ENCODE results near the gene COL17A1. TPM values are rescaled to one million over a fixed set of nuclear protein-coding genes. Genes with fewer than 3 reads are reported as not detected.

The COL17A1 gene
- total RNA-seq, 1 experiment from 2014 or later = 0.26 TPM

DNA sequence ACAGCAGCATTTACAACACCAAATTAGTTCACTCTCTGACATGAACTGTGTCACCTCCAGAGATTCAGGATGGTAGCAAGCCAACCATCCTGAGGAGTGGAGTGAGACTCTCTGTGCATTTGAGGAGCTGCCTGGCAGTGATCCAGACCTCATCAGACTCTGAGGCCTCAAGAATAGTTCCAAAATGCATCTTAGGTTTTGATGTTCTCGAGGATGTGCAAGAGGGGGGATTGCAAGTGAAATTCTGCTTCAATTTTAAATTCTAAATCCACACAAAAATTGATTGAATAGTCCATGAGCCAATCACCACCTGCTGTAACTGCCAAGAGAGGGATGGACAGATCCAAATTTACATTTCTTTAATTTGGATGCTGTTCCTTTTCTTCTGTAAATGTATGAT is 69.0 kb downstream of the COL17A1 start:
- no TSS peak for BruUV-seq (replicated peaks)
- H3K27me3 ChIP-seq (ENCODE audit: control insufficient read depth, insufficient read depth, low read length) = no peaks in the 10 kb centered on the region
- in situ Hi-C loops (cut with HindIII; ENCODE audit: low pct_unique_long_range_greater_than_20kb, low sequenced_read_pairs) = no loop called here
- peaks cover 25% of the 10 kb centered on the region for H3K36me3 ChIP-seq (ENCODE audit: control insufficient read depth, insufficient read depth, low read length)
- no peak overlapping the region for H3K27ac ChIP-seq (ENCODE audit: low read length)
- no peak overlapping the region for H3K4me3 ChIP-seq (ENCODE audit: low read depth in 2 of 2, low read length in 2 of 2)
- CTCF ChIA-PET = no interaction called here
- ATAC-seq (no peak), DNase-seq (ENCODE audit: low read depth, low spot score) (no peak)
- TF ChIP-seq TCF7L2 (IDR thresholded peaks at IDR 0.05; ENCODE audit: low read depth, low read length) = no peak
- TF ChIP-seq POLR2AphosphoS5 (IDR thresholded peaks at IDR 0.05; ENCODE audit: low read depth, low read length) = no peak
- TF ChIP-seq CTCF (IDR thresholded peaks at IDR 0.05) = no peak
- no peak for TF ChIP-seq SIN3A (IDR thresholded peaks at IDR 0.05; ENCODE audit: borderline replicate concordance, insufficient read depth, low read depth, low read length)
- TF ChIP-seq REST (IDR thresholded peaks at IDR 0.05; ENCODE audit: insufficient read depth in 1 of 2, low read depth in 2 of 2, low read length in 1 of 2) = no peak
- POLR2A ChIA-PET = no interaction called here
- H3K9me3 ChIP-seq (ENCODE audit: control insufficient read depth, insufficient read depth, low read depth, low read length) = no peaks in the 10 kb centered on the region
- H3K4me1 ChIP-seq (ENCODE audit: control insufficient read depth, insufficient read depth, low read length) = no peaks in the 10 kb centered on the region
- intact Hi-C loops (cut with micrococcal nuclease; ENCODE audit: unreplicated experiment) = no loop called here

GRCh38 chr10:104014176-104014575 is 71.5 kb downstream of the COL17A1 start:
- intact Hi-C loops (cut with micrococcal nuclease; ENCODE audit: unreplicated experiment) (no loop called here), in situ Hi-C loops (cut with HindIII; ENCODE audit: low pct_unique_long_range_greater_than_20kb, low sequenced_read_pairs) (no loop called here)
- CTCF ChIA-PET = no interaction called here
- no peak overlapping the region for H3K4me3 ChIP-seq (ENCODE audit: low read depth in 2 of 2, low read length in 2 of 2)
- TF ChIP-seq CTCF (IDR thresholded peaks at IDR 0.05) (no peak), SIN3A (IDR thresholded peaks at IDR 0.05; ENCODE audit: borderline replicate concordance, insufficient read depth, low read depth, low read length) (no peak), TCF7L2 (IDR thresholded peaks at IDR 0.05; ENCODE audit: low read depth, low read length) (no peak)
- no peak for ATAC-seq
- no peaks in the 10 kb centered on the region for H3K27me3 ChIP-seq (ENCODE audit: control insufficient read depth, insufficient read depth, low read length)
- no peak for DNase-seq (ENCODE audit: low read depth, low spot score)
- POLR2A ChIA-PET = no interaction called here
- no peaks in the 10 kb centered on the region for H3K9me3 ChIP-seq (ENCODE audit: control insufficient read depth, insufficient read depth, low read depth, low read length)
- no TSS peak for BruUV-seq (replicated peaks)
- H3K27ac ChIP-seq (ENCODE audit: low read length) = no peak overlapping the region
- H3K4me1 ChIP-seq (ENCODE audit: control insufficient read depth, insufficient read depth, low read length) = no peaks in the 10 kb centered on the region
- peaks cover 5% of the 10 kb centered on the region; the same call in 1 of the 2 replicates for H3K36me3 ChIP-seq (ENCODE audit: control insufficient read depth, insufficient read depth, low read length)

All from Panc1 (cell line).